GM12878 (cell line): ENCODE results near the gene FRMD5.

Source experiments
- EP300 ChIP-seq, 2 experiments: fragments of 150-350 bp in 1 of 2; IDR thresholded peaks; 2 replicates each; pipeline ENCODE4 v1.6.1; 2011 to 2012; ENCODE audit warnings: low read depth in 2 of 2, low read length in 2 of 2, borderline replicate concordance in 1 of 2, improper control_type of control experiment in 1 of 2, inconsistent platforms in 1 of 2; ENCODE audit not compliant: control insufficient read depth in 1 of 2
- FOXM1 ChIP-seq: IDR thresholded peaks from 2 replicates; pipeline ENCODE4 v1.6.1; 2012; ENCODE audit warnings: low read depth, mild to moderate bottlenecking, inconsistent platforms, low read length, moderate library complexity
- NR2C2 ChIP-seq: IDR thresholded peaks from 2 replicates; pipeline ENCODE4 v1.6.1; 2011; ENCODE audit warnings: borderline replicate concordance, low read depth; ENCODE audit not compliant: control insufficient read depth, insufficient read length
- RAD21 ChIP-seq: IDR thresholded peaks from 2 replicates; pipeline ENCODE4 v1.6.1; 2011; ENCODE audit warnings: mild to moderate bottlenecking, low read depth, low read length, moderate library complexity; ENCODE audit not compliant: insufficient read depth
- SUPT20H ChIP-seq: IDR thresholded peaks from 2 replicates; pipeline ENCODE4 v1.6.1; 2011; ENCODE audit warnings: low read depth, mild to moderate bottlenecking, low read length, moderate library complexity, borderline replicate concordance; ENCODE audit not compliant: control insufficient read depth
- TF ChIP-seq, protein P1 (sequence below), 3 experiments: IDR thresholded peaks in 2 of 3; conservative IDR thresholded peaks in 1 of 3; 2 replicates each; pipeline ENCODE4 v1.5.1; 2011; ENCODE audit warnings: low read depth in 3 of 3, low read length in 3 of 3, mild to moderate bottlenecking in 3 of 3, control low read depth in 2 of 3, moderate library complexity in 2 of 3, inconsistent platforms in 1 of 3, mixed read lengths in 1 of 3; ENCODE audit not compliant: control insufficient read depth in 2 of 3, insufficient read depth in 1 of 3; ENCODE audit errors: extremely low read depth in 1 of 3

DNA sequence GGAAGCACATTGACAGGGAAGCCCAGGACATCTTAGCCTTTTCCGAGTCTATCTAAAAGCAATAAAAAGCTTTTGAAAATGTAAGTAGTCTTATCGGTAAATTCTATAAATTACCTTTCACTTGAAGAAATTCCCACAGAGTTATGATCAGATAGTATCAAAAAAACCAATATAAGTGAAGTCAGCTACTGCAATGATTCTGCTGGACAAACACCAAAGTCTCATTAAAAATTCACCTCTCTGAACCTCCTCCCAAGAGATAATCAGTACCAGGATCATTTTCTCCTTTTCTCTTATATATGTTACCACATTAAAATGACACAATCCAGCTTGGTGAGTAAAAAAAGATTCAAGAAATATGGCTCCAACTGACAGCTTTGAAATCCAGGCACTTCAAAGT lies 69.2 kb downstream of the FRMD5 start:
- TF ChIP-seq RAD21: no peak
- TF ChIP-seq FOXM1: no peak
- TF ChIP-seq, protein P1, sequence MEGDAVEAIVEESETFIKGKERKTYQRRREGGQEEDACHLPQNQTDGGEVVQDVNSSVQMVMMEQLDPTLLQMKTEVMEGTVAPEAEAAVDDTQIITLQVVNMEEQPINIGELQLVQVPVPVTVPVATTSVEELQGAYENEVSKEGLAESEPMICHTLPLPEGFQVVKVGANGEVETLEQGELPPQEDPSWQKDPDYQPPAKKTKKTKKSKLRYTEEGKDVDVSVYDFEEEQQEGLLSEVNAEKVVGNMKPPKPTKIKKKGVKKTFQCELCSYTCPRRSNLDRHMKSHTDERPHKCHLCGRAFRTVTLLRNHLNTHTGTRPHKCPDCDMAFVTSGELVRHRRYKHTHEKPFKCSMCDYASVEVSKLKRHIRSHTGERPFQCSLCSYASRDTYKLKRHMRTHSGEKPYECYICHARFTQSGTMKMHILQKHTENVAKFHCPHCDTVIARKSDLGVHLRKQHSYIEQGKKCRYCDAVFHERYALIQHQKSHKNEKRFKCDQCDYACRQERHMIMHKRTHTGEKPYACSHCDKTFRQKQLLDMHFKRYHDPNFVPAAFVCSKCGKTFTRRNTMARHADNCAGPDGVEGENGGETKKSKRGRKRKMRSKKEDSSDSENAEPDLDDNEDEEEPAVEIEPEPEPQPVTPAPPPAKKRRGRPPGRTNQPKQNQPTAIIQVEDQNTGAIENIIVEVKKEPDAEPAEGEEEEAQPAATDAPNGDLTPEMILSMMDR (IDR thresholded peaks at IDR 0.05 in 2 of 3, conservative IDR thresholded peaks at IDR 0.05 in 1 of 3; ENCODE audit: control insufficient read depth in 2 of 3, extremely low read depth in 1 of 3, insufficient read depth in 1 of 3, low read depth in 3 of 3, low read length in 3 of 3): no peak
- no peak for TF ChIP-seq NR2C2
- TF ChIP-seq SUPT20H: no peak
- no peak for TF ChIP-seq EP300 (IDR thresholded peaks at IDR 0.05; ENCODE audit: borderline replicate concordance in 1 of 2, control insufficient read depth in 1 of 2, low read depth in 2 of 2, low read length in 2 of 2)
